ENCODE data around the gene SCMH1.

Gene SCMH1

DNA sequence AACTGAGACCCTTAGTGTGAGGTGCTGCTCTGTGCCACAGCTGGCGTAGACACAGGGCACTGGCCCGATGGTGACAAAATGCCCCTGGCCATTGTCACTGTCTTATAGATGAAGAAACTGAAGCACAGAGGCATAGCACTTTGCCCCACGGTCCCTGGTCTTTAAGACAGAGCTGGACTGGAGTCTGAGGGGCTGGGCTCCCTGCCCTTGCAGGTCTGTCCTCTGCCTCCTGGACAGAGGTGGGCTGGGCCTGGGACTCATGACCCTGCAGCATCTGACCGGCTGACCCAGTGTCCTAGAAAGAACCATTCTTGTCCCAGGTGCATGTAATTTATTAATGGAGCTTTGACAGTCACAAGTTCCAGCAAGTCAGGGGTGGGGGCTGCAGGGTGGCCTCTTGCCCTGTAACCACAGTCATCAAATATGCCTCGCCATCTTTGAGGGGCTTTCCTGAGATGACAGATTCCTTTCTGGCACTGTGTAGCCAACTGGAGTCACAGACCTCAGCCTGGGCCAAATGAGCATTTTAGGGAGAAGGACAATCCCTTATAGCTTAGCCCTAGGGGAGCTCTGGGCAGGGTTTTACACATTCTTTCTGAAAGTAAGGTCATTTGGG is 226.7 kb downstream of the SCMH1 start:
- DNase-seq, result no peak
- Histone ChIP-seq H3K4me3 (ENCODE audit: insufficient read depth, low read depth, low read length, poor library complexity, severe bottlenecking) (no peak overlapping the region), H3K4me1 (ENCODE audit: control insufficient read depth, insufficient read depth, low read length, poor library complexity, severe bottlenecking) (no peaks in the 10 kb centered on the region), H3K36me3 (ENCODE audit: control insufficient read depth, insufficient read depth, low read length) (peaks cover 30% of the 10 kb centered on the region), H3K9me3 (ENCODE audit: control insufficient read depth, low read length) (no peaks in the 10 kb centered on the region), H3K27me3 (replicated peaks; ENCODE audit: control insufficient read depth, insufficient read depth, low read length, poor library complexity, severe bottlenecking) (no peaks in the 10 kb centered on the region), H3K27ac (ENCODE audit: insufficient read depth, low read length, poor library complexity, severe bottlenecking) (no peak overlapping the region)

DNA sequence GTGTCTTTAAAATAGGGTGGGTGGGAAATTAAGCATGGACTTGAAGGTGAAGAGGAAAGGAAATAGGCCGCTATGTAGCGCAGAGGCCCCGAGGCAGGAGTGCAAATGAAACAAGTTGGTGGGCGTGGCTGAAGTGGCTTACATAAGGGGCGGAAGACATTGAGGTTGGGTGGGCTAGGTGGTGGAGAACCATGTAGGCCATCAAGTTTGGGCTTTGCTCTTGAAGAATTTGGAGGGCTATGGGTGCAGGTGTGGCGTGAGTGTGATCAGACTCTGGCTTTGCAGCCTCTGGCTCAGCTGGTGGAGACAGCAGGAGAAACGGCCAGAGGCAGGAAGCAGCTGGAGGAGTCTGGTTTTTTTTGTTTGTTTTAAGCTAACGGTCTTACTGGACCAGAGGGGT is 227.2 kb downstream of the SCMH1 start:
- Histone ChIP-seq H3K27ac (ENCODE audit: insufficient read depth, low read length, poor library complexity, severe bottlenecking) (no peak overlapping the region), H3K9me3 (ENCODE audit: control insufficient read depth, low read length) (no peaks in the 10 kb centered on the region), H3K4me1 (ENCODE audit: control insufficient read depth, insufficient read depth, low read length, poor library complexity, severe bottlenecking) (no peaks in the 10 kb centered on the region), H3K4me3 (ENCODE audit: insufficient read depth, low read depth, low read length, poor library complexity, severe bottlenecking) (no peak overlapping the region), H3K36me3 (ENCODE audit: control insufficient read depth, insufficient read depth, low read length) (peaks cover 35% of the 10 kb centered on the region), H3K27me3 (replicated peaks; ENCODE audit: control insufficient read depth, insufficient read depth, low read length, poor library complexity, severe bottlenecking) (no peaks in the 10 kb centered on the region)
- no peak for DNase-seq

DNA sequence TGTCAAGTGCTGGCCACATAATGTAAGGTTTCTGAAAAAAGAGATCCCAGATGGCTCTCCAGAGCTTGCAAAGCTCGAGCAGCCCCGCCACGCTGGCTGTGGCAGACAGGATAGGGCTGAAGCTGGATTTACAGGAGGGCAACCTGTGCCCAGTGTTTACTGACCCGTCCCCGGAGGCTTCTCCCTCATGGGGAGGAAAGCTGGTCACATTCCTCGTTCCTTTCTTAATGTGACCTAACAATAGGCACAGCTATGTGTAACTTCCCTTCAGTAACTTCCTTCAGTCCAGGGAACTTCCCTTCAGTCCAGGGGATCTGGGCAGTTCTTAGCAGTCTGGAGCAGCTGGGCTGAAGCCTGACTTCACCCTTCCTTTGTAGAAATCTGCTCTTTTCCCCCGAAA is 228.3 kb downstream of the SCMH1 start:
- no peaks in the 10 kb centered on the region for H3K27me3 ChIP-seq (replicated peaks; ENCODE audit: control insufficient read depth, insufficient read depth, low read length, poor library complexity, severe bottlenecking)
- no peaks in the 10 kb centered on the region for H3K9me3 ChIP-seq (ENCODE audit: control insufficient read depth, low read length)
- no peaks in the 10 kb centered on the region for H3K4me1 ChIP-seq (ENCODE audit: control insufficient read depth, insufficient read depth, low read length, poor library complexity, severe bottlenecking)
- H3K27ac ChIP-seq (ENCODE audit: insufficient read depth, low read length, poor library complexity, severe bottlenecking), result no peak overlapping the region
- no peak for DNase-seq
- H3K36me3 ChIP-seq (ENCODE audit: control insufficient read depth, insufficient read depth, low read length), result peaks cover 46% of the 10 kb centered on the region
- no peak overlapping the region for H3K4me3 ChIP-seq (ENCODE audit: insufficient read depth, low read depth, low read length, poor library complexity, severe bottlenecking)

DNA sequence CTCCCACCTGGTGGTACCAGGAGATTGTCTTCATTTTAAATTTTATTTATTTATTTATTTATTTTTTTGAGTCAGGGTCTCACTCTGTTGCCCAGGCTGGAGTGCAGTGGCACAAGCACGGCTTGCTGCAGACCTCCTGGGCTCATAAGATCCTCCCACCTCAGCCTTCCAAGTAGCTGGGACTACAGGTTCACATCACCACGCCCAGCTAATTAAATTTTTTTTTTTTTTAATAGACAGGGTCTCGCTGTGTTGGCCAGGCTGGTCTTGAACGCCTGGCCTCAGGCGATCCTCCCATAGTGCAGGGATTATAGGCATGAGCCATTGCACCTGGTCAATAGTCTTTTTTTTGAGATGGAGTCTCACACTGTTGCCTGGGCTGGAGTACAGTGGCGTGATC is 229.1 kb downstream of the SCMH1 start:
- no peak overlapping the region for H3K4me3 ChIP-seq (ENCODE audit: insufficient read depth, low read depth, low read length, poor library complexity, severe bottlenecking)
- peaks cover 53% of the 10 kb centered on the region for H3K36me3 ChIP-seq (ENCODE audit: control insufficient read depth, insufficient read depth, low read length)
- no peak overlapping the region for H3K27ac ChIP-seq (ENCODE audit: insufficient read depth, low read length, poor library complexity, severe bottlenecking)
- H3K9me3 ChIP-seq (ENCODE audit: control insufficient read depth, low read length), result no peaks in the 10 kb centered on the region
- H3K4me1 ChIP-seq (ENCODE audit: control insufficient read depth, insufficient read depth, low read length, poor library complexity, severe bottlenecking), result no peaks in the 10 kb centered on the region
- DNase-seq, result no peak
- H3K27me3 ChIP-seq (replicated peaks; ENCODE audit: control insufficient read depth, insufficient read depth, low read length, poor library complexity, severe bottlenecking), result no peaks in the 10 kb centered on the region

DNA sequence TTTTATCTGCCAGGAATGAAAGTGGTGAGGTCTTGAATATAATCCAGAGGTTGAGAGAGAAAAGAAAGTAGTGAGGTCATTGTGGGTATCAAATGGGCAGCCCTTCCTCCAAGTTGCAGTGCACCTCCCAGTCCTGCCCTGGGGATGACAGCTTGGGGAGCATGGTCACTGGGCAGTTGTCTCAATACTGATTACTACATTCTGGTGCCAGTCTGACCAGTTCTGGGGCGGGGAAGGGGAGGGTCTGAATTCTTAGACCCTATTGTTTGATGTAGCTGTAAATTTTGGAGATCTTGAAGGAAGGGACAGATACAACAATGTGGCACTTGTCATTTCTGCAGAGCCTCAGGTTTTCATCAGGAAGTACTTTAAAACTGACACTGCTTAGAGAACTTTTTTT is 231.8 kb downstream of the SCMH1 start:
- H3K9me3 ChIP-seq (ENCODE audit: control insufficient read depth, low read length), result no peaks in the 10 kb centered on the region

DNA sequence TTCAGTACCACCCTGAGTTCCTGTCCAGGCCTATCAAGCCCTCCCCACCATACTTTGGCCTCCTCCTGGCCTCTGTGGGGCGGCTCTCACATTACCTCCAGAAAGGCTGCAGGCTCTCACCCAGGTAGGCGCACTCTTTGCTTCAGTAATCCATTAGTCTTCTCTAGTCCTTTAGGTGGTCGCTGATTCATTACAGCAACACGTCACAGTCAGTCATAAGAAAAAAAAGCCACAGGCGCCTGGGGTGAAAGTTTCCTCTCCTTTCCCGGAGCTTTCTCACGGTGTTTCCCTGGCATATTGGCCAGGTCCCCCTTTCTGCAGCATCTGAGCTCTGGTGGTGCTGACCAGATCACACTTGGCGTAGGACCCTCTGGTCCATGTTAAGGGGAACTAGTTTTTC is 232.6 kb downstream of the SCMH1 start:
- H3K4me3 ChIP-seq (ENCODE audit: insufficient read depth, low read depth, low read length, poor library complexity, severe bottlenecking), result no peak overlapping the region
- DNase-seq, result no peak
- no peak overlapping the region for H3K27ac ChIP-seq (ENCODE audit: insufficient read depth, low read length, poor library complexity, severe bottlenecking)
- no peaks in the 10 kb centered on the region for H3K9me3 ChIP-seq (ENCODE audit: control insufficient read depth, low read length)
- H3K27me3 ChIP-seq (replicated peaks; ENCODE audit: control insufficient read depth, insufficient read depth, low read length, poor library complexity, severe bottlenecking), result no peaks in the 10 kb centered on the region
- peaks cover 67% of the 10 kb centered on the region for H3K36me3 ChIP-seq (ENCODE audit: control insufficient read depth, insufficient read depth, low read length)
- H3K4me1 ChIP-seq (ENCODE audit: control insufficient read depth, insufficient read depth, low read length, poor library complexity, severe bottlenecking), result no peaks in the 10 kb centered on the region

More for the DNA sequence above, 231.8 kb downstream of the SCMH1 start:
- Histone ChIP-seq H3K27ac (ENCODE audit: insufficient read depth, low read length, poor library complexity, severe bottlenecking) (no peak overlapping the region), H3K4me1 (ENCODE audit: control insufficient read depth, insufficient read depth, low read length, poor library complexity, severe bottlenecking) (no peaks in the 10 kb centered on the region), H3K36me3 (ENCODE audit: control insufficient read depth, insufficient read depth, low read length) (peaks cover 67% of the 10 kb centered on the region), H3K27me3 (replicated peaks; ENCODE audit: control insufficient read depth, insufficient read depth, low read length, poor library complexity, severe bottlenecking) (no peaks in the 10 kb centered on the region), H3K4me3 (ENCODE audit: insufficient read depth, low read depth, low read length, poor library complexity, severe bottlenecking) (no peak overlapping the region)
- no peak for DNase-seq

DNA sequence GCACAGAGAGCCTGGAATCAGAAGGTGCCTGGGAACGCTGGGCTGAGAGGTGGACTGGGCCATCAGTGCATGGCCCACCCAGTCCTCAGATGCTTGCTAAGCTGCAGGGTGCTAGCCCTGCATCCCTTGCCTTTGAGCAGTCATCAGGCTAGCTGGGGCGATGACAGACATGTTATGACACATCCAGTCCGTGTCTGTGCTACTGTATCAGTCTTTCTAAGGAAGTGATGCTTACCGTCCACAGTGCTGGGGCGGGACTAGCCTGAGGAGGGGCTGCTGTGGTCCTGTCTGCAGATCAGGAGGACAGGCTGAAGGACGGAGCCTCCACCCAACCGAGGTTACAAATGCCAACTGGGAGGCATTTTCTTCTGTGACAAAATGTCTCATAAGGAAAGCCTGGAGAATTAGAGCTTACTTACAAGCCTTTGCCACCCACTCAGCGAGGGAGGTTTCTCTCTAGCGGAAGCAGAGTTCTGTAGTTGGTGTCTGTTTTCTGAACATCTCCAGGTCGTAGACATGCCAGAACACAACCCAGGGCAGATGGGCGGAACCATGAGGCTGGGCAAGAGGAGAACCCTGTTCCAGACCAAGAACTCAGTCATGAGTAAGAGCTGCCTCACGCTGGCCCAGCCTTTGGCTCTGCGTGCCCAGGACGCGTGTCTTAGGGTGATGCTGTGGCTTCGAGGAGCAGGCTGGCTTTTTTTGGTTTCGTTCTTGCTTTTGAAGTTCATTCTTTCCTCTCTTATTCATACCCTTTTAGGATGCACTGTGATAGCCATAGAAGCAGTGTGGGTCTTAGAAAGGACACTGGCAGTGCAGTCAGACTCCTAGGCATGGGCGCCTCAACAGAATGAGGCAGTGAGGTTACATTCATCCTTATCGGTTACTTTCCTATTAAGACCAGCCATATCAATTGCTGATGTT is 234.9 kb downstream of the SCMH1 start:
- Histone ChIP-seq H3K4me1 (ENCODE audit: control insufficient read depth, insufficient read depth, low read length, poor library complexity, severe bottlenecking) (no peaks in the 10 kb centered on the region), H3K4me3 (ENCODE audit: insufficient read depth, low read depth, low read length, poor library complexity, severe bottlenecking) (no peak overlapping the region), H3K27ac (ENCODE audit: insufficient read depth, low read length, poor library complexity, severe bottlenecking) (no peak overlapping the region), H3K27me3 (replicated peaks; ENCODE audit: control insufficient read depth, insufficient read depth, low read length, poor library complexity, severe bottlenecking) (no peaks in the 10 kb centered on the region), H3K9me3 (ENCODE audit: control insufficient read depth, low read length) (no peaks in the 10 kb centered on the region), H3K36me3 (ENCODE audit: control insufficient read depth, insufficient read depth, low read length) (peaks cover 65% of the 10 kb centered on the region)
- DNase-seq, result no peak

DNA sequence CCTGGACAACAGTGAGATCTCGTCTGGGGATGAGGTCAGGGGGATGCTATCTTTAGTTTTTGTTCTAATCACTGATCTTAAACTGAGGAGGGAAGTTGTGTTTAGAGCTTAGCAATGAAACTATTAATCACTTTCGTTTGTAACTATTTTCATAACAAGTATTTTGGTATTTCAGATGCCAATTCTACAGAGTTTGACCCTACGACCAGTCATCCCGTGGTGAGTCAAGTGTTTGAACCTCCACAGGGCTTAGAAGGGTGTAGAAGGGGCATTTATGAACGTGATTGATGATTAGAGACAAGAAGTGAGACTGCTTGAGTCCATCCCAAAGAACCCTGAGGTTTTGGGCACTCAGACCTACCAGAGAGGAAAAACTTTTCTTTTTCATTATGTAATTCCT is 236.2 kb downstream of the SCMH1 start:
- no peak for DNase-seq
- Histone ChIP-seq H3K4me3 (ENCODE audit: insufficient read depth, low read depth, low read length, poor library complexity, severe bottlenecking) (no peak overlapping the region), H3K9me3 (ENCODE audit: control insufficient read depth, low read length) (no peaks in the 10 kb centered on the region), H3K36me3 (ENCODE audit: control insufficient read depth, insufficient read depth, low read length) (peaks cover 51% of the 10 kb centered on the region), H3K4me1 (ENCODE audit: control insufficient read depth, insufficient read depth, low read length, poor library complexity, severe bottlenecking) (no peaks in the 10 kb centered on the region), H3K27ac (ENCODE audit: insufficient read depth, low read length, poor library complexity, severe bottlenecking) (no peak overlapping the region), H3K27me3 (replicated peaks; ENCODE audit: control insufficient read depth, insufficient read depth, low read length, poor library complexity, severe bottlenecking) (no peaks in the 10 kb centered on the region)

DNA sequence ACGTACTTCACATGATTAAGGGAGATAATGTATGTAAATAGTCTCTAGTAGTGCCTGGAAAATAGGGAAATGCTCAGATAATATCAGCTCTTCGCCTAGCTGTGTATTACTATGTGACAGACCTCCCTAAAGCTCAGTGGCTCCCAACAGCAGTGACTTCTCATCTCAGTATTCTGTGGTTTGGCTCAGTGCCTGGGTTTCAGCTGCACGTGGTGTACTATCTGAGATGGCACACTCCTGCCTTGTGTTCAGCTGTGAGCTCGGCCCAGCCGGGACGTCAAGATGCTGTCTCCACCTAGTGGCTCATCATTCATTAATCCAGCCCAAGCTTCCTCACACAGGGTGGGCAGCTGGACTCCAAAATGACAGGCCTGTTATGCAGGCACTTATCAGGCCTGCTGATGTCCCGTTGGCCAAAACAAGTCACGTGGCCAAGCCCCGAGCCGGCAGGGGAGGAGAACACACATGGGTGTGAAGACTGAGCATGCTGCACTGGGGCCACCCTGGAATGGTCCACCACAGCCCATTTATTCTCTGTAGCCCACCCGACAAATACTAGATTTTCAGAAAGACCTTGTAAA is 238.4 kb downstream of the SCMH1 start:
- no peaks in the 10 kb centered on the region for H3K9me3 ChIP-seq (ENCODE audit: control insufficient read depth, low read length)
- no peak overlapping the region for H3K27ac ChIP-seq (ENCODE audit: insufficient read depth, low read length, poor library complexity, severe bottlenecking)
- H3K4me1 ChIP-seq (ENCODE audit: control insufficient read depth, insufficient read depth, low read length, poor library complexity, severe bottlenecking), result no peaks in the 10 kb centered on the region
- H3K27me3 ChIP-seq (replicated peaks; ENCODE audit: control insufficient read depth, insufficient read depth, low read length, poor library complexity, severe bottlenecking), result no peaks in the 10 kb centered on the region
- H3K4me3 ChIP-seq (ENCODE audit: insufficient read depth, low read depth, low read length, poor library complexity, severe bottlenecking), result no peak overlapping the region
- DNase-seq, result peak; percentile 50 to 76 (median 66)
- H3K36me3 ChIP-seq (ENCODE audit: control insufficient read depth, insufficient read depth, low read length), result peaks cover 43% of the 10 kb centered on the region

DNA sequence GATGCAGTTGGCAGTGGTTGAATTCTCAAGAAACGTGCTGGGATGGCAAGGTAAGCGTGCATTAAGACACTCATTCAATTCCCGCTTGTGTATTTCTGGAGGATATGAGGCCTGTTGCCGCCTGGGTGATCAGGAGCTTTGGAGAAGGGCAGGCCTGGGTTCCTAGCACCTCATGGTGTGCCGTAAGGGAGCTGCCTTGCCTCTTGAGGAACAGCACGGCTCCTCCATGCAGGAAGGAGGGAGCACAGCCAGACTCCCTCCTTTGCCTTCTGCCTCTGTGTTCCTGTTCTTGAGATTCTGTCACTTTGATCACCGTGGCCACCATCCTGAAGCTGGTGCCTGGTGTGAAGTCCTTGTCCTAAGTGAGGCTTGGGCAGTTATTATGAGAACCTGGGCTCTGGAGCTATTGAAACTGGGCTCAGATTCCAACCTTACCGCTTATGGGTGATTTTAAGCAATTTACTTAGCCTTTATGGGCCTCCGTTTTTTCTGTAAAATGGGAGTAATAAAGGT is 238.9 kb downstream of the SCMH1 start:
- peaks cover 43% of the 10 kb centered on the region for H3K36me3 ChIP-seq (ENCODE audit: control insufficient read depth, insufficient read depth, low read length)
- H3K4me3 ChIP-seq (ENCODE audit: insufficient read depth, low read depth, low read length, poor library complexity, severe bottlenecking), result no peak overlapping the region
- no peaks in the 10 kb centered on the region for H3K9me3 ChIP-seq (ENCODE audit: control insufficient read depth, low read length)
- no peak for DNase-seq
- no peaks in the 10 kb centered on the region for H3K4me1 ChIP-seq (ENCODE audit: control insufficient read depth, insufficient read depth, low read length, poor library complexity, severe bottlenecking)
- H3K27ac ChIP-seq (ENCODE audit: insufficient read depth, low read length, poor library complexity, severe bottlenecking), result no peak overlapping the region
- no peaks in the 10 kb centered on the region for H3K27me3 ChIP-seq (replicated peaks; ENCODE audit: control insufficient read depth, insufficient read depth, low read length, poor library complexity, severe bottlenecking)
